Heart right ventricle (tissue), 16 donors: ENCODE data around the gene RSPRY1. TPM values are rescaled to one million over a fixed set of nuclear protein-coding genes. Genes with fewer than 3 reads are reported as not detected.
A peak's percentile ranks its signal among the peaks of the same experiment; 100 is the strongest.

Experiments used
- ATAC-seq, 8 donors: fragments of 200-7000 bp; cut with Tn5 transposase; one replicate each; pipeline ENCODE4 v1.9.1; 2020; ENCODE audit warnings: mild to moderate bottlenecking in 8 of 8, moderate library complexity in 8 of 8, moderate number of reproducible peaks in 1 of 8
- DNase-seq, 2 donors: peaks; one replicate each; pipeline ENCODE4 v3.0.0-alpha.2; 2020
- H3K27ac ChIP-seq, 10 donors: fragments of 200-600 bp; sonication (generic) in 2 of 10; one replicate each; pipeline versions ENCODE4 v1.5.0 to v1.8.0; 2020 to 2022; ENCODE audit warnings: mild to moderate bottlenecking in 3 of 10
- H3K27me3 ChIP-seq, 7 donors: fragments of 200-600 bp; one replicate each; pipeline ENCODE4 v1.8.0; 2021 to 2022; ENCODE audit warnings: mild to moderate bottlenecking in 2 of 7
- H3K36me3 ChIP-seq, 9 donors: fragments of 200-600 bp; sonication (generic) in 1 of 9; one replicate each; pipeline versions ENCODE4 v1.5.0 to v1.8.0; 2020 to 2022; ENCODE audit warnings: mild to moderate bottlenecking in 2 of 9
- H3K4me1 ChIP-seq, 9 donors: fragments of 200-600 bp; sonication (generic) in 1 of 9; one replicate each; pipeline versions ENCODE4 v1.5.0 to v1.8.0; 2020 to 2022; ENCODE audit warnings: mild to moderate bottlenecking in 4 of 9
- H3K4me3 ChIP-seq, 10 donors: fragments of 200-600 bp; sonication (generic) in 2 of 10; one replicate each; pipeline versions ENCODE4 v1.5.0 to v1.8.0; 2020 to 2022; ENCODE audit warnings: mild to moderate bottlenecking in 7 of 10, moderate library complexity in 2 of 10
- H3K9me3 ChIP-seq, 11 donors: fragments of 200-600 bp in 10 of 11; sonication (generic) in 2 of 11; one replicate each; pipeline versions ENCODE4 v1.5.0 to v1.8.0; 2013 to 2022; ENCODE audit warnings: mild to moderate bottlenecking in 2 of 11, control low read depth in 1 of 11, moderate library complexity in 1 of 11
- whole genome bisulfite sequencing, 2 donors: extraction: QIAGEN DNeasy Blood & Tissue Kit; methylation state at CpG; one replicate each; pipeline ENCODE4 v1.1.7; 2013; ENCODE audit warnings: inconsistent platforms in 1 of 2; 5-methylcytosine and 5-hydroxymethylcytosine counted together
- intact Hi-C, 10 donors: fragments of 100-400 bp; cut with DNase I; formaldehyde crosslinking; loops; one replicate each; pipeline versions ENCODE4 v1.11.1 to v1.14.2; 2022
- polyA plus RNA-seq, 2 donors: library from polyadenylated mRNA; stranded (reverse); fragments of 200-250 nt; gene quantifications; one replicate each; pipeline ENCODE4 v1.2.3, GENCODE V29; 2013
- total RNA-seq, 10 donors: library from RNA; stranded (reverse); fragmentation: NEBNext Ultra II Directional in 3 of 10; extraction: Animal tissue kit (Norgen Biotek cat#: 25700) in 3 of 10; gene quantifications; one replicate each; pipeline versions ENCODE4 v1.2.1 to v1.2.4, GENCODE V29; 2021 to 2023
- TF ChIP-seq, protein P1 (sequence below), 9 donors: fragments of 200-600 bp; sonication (generic) in 2 of 9; IDR thresholded peaks; one replicate each; pipeline versions ENCODE4 v1.5.0 to v1.8.0; 2021 to 2022; ENCODE audit warnings: antibody characterized with exemption in 9 of 9, mild to moderate bottlenecking in 5 of 9, moderate library complexity in 1 of 9
- donor health status: Arrhythmogenic right ventricular cardiomyopathy.
- donor health status: ischemic (EF 13 %, LVEDD 7.1; RV severe dilation, severe dysfunction).
- donor health status: healthy with polysubstance abuse.
- donor health status: DM: no; HTN: yes; CAD: no.
- donor health status: DM: no; HTN: no; CAD: no.
- donor health status: ischemic (EF 25% LVEDD 6.9; RV normal size, moderate dysfunction).
- donor health status: ischemic (EF 25% LVEDD 5.7; RV mildly dilated, moderate dysfunction).
- donor health status: healthy.
- donor health status: DM: yes; HTN: yes; CAD: no.
- donor health status: Ischemic cardiomyopathy.
- donor health status: ischemic (EF 35%, LVEDD 5.7; RV mildly dilated, moderate dysfunction).
- donor health status: nonischemic (EF 11% LVEDD 7.7; RV severe dilation, severe dysfunction).
- donor health status: DM: yes; HTN: yes; CAD: no.
- donor health status: PGD.
- donor health status: ischemic (EF 29% LVEDD 5.4; RV normal size, mild dysfunction).
- donor health status: nonischemic (EF 23%, LVEDD 6.1; RV moderate dilation, normal function).

RSPRY1 gene
- total and polyA plus RNA-seq, 12 donors = 6.9 to 21.4 (median 16.9) TPM

DNA sequence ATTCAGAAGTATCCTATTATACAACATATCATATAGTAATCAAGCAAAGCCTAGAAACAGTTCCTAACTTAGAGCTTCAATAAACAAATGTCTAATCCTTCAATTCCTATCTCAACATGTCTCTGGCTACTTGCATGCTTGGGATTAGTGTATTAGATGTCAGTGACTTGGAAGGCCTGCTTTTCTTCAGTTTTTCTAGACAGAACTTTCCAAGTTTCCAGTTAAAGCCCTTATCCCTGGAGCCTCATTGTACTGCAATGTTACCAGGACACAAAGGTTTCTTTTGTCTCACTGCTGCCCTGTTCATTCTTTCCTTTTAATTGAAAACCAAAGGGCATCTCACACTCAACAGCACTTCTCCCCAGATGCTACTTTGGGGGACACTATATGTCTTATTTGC lies 16.8 kb upstream of the RSPRY1 start:
- Histone ChIP-seq H3K9me3 (no peaks in the 10 kb centered on the region), H3K36me3 (peaks cover 0 to 86% (median 49%) of the 10 kb centered on the region in 9 donors), H3K4me1 (peaks cover 0 to 28% (median 20%) of the 10 kb centered on the region in 9 donors), H3K4me3 (no peak overlapping the region), H3K27ac (no peak overlapping the region), H3K27me3 (no peaks in the 10 kb centered on the region)
- intact Hi-C loops = loop anchor here in 8 of 10 donors (2.0 to 10.0 kb wide), 7 partner anchors 79 to 305 kb away; partner anchors contain the start of gene SLC12A3 (in 2 of the 8)
- DNase-seq (no peak), ATAC-seq (no peak)
- TF ChIP-seq, protein P1, sequence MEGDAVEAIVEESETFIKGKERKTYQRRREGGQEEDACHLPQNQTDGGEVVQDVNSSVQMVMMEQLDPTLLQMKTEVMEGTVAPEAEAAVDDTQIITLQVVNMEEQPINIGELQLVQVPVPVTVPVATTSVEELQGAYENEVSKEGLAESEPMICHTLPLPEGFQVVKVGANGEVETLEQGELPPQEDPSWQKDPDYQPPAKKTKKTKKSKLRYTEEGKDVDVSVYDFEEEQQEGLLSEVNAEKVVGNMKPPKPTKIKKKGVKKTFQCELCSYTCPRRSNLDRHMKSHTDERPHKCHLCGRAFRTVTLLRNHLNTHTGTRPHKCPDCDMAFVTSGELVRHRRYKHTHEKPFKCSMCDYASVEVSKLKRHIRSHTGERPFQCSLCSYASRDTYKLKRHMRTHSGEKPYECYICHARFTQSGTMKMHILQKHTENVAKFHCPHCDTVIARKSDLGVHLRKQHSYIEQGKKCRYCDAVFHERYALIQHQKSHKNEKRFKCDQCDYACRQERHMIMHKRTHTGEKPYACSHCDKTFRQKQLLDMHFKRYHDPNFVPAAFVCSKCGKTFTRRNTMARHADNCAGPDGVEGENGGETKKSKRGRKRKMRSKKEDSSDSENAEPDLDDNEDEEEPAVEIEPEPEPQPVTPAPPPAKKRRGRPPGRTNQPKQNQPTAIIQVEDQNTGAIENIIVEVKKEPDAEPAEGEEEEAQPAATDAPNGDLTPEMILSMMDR (IDR thresholded peaks at IDR 0.05) = no peak

DNA sequence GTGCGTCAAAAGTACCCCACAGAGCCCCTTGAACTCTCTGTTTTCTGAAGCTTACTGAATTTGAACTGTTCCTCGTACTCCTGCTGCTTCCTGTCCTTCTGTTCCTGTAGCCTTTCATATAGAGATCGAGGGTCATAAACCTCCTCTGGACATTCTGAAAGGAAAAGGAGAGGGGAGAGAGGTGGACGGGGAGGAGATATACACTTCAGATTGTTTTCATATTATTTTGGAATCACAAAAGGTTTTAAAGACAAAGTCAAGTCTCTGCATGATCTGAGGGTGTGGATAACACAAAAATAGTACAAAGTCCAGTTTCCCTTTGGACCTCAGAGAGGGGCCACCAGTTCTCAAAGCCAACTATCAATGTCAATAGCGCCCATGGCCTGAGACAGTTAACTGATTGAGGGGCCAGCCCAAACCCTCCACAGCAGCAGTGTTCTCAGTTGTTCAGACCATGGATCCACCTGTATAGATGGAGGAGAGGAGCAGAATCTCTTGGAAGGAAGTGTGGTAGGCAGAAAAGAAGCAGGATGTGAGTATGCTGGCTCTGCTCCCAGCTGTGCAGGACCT lies 13.3 kb upstream of the RSPRY1 start:
- Histone ChIP-seq H3K9me3 (no peaks in the 10 kb centered on the region), H3K4me3 (no peak overlapping the region), H3K36me3 (peaks cover 0 to 74% (median 46%) of the 10 kb centered on the region in 9 donors), H3K4me1 (peaks cover 0 to 7% (median 3%) of the 10 kb centered on the region in 9 donors), H3K27ac (no peak overlapping the region), H3K27me3 (no peaks in the 10 kb centered on the region)
- 83 to 86% methylated on average over 5 of the region's 5 CpGs for WGBS, 2 donors
- intact Hi-C loops = no loop called here
- TF ChIP-seq, protein P1 (IDR thresholded peaks at IDR 0.05) = no peak
- DNase-seq (no peak), ATAC-seq (no peak)

DNA sequence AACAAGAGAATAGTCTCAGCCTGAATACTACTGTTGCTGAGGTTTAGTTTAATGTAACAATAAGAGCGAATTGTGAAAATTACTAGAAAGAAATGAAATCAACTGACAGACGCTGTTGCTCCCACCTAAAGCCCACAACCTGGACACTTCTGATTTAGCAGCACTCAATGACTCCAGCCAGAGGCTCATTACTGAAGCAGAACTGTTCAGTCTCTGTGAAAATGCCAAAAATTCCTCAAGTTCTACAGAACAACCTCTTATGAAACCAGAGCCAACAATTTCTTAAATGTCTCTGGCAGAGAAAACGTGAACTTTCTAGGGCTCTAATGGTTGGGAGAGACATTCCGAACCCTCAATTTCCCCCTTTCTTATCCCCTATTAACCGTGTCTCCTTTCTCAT lies 10.2 kb upstream of the RSPRY1 start:
- ATAC-seq (no peak), DNase-seq (no peak)
- Histone ChIP-seq H3K27ac (no peak overlapping the region), H3K9me3 (no peaks in the 10 kb centered on the region), H3K36me3 (peaks cover 0 to 60% (median 25%) of the 10 kb centered on the region in 9 donors), H3K4me1 (peaks cover 0 to 20% (median 5%) of the 10 kb centered on the region in 9 donors), H3K4me3 (no peak overlapping the region), H3K27me3 (no peaks in the 10 kb centered on the region)
- 83 to 88% methylated on average over 5 of the region's 5 CpGs for WGBS, 2 donors
- TF ChIP-seq, protein P1 (IDR thresholded peaks at IDR 0.05) = no peak
- intact Hi-C loops = no loop called here

DNA sequence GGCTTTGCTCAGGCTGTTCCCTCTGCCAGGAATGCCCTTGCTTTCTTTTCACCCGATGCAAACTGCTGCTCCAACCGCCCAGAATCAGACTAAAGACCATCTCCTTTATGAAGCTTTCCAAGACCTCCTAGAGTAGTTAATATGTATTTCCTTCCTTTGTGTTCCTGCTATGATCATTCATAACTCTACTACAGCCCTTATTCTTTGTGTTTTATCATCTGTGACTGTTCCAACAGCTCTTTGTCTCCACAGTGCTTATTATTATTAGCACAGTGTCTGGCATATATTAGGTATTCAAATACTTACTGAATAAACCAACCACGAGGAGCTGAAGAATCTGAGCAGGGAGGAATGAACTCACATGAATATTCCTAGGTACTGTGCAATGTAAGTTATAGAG lies 7.9 kb upstream of the RSPRY1 start:
- no peak for DNase-seq
- H3K9me3 ChIP-seq = no peaks in the 10 kb centered on the region
- TF ChIP-seq, protein P1 (IDR thresholded peaks at IDR 0.05) = no peak
- H3K4me1 ChIP-seq = peaks cover 0 to 23% (median 5%) of the 10 kb centered on the region in 9 donors
- H3K27me3 ChIP-seq = no peaks in the 10 kb centered on the region
- ATAC-seq = peak in 2 of 8 donors; percentile 33
- peaks cover 0 to 37% (median 5%) of the 10 kb centered on the region in 9 donors for H3K36me3 ChIP-seq
- H3K27ac ChIP-seq = no peak overlapping the region
- 47 to 60% methylated on average over 3 of the region's 3 CpGs for WGBS, 2 donors
- intact Hi-C loops = no loop called here
- no peak overlapping the region for H3K4me3 ChIP-seq
